H1 (cell line): ENCODE data around the gene GCSAM. TPM values are rescaled to one million over a fixed set of nuclear protein-coding genes. Genes with fewer than 3 reads are reported as not detected.

ENCODE experiments used
- CTCF ChIA-PET: fragments of 300-600 bp; sonication (Branson Sonifier 250); formaldehyde crosslinking; loops from one replicate; lab custom pipeline; 2021; ENCODE audit not compliant: partially characterized antibody; lab: Charles Lee
- POLR2A ChIA-PET: fragments of 300-600 bp; sonication (Branson Sonifier 250); formaldehyde crosslinking; loops from one replicate; lab custom pipeline; 2021; ENCODE audit warnings: inconsistent platforms; ENCODE audit not compliant: partially characterized antibody; lab: Charles Lee
- DNase-seq, 2 experiments: peaks; one replicate each; pipeline versions ENCODE4 v3.0.0 to v3.0.0-alpha.2; 2010 to 2022; ENCODE audit warnings: low spot score in 2 of 2, low read depth in 1 of 2, mixed read lengths in 1 of 2
- FAIRE-seq: peaks from 2 replicates; lab custom pipeline; 2011; peaks lifted over from hg19 to GRCh38; lab: Jason Lieb, UNC
- H2AFZ ChIP-seq: 2 replicates; pipeline ENCODE4 v1.8.1; 2012; ENCODE audit warnings: low read length, inconsistent platforms
- H2AK5ac ChIP-seq: 2 replicates; pipeline ENCODE4 v1.6.1; 2013; ENCODE audit warnings: low read depth, low read length
- H2BK120ac ChIP-seq: replicated peaks from 2 replicates; pipeline ENCODE3; 2013; ENCODE audit warnings: low read depth, low read length, inconsistent platforms
- H2BK12ac ChIP-seq: 2 replicates; pipeline ENCODE4 v1.6.1; 2013; ENCODE audit warnings: low read depth, low read length
- H2BK15ac ChIP-seq: 2 replicates; pipeline ENCODE4 v1.6.1; 2013; ENCODE audit warnings: low read length
- H2BK20ac ChIP-seq: 2 replicates; pipeline ENCODE4 v1.6.1; 2013; ENCODE audit warnings: low read length
- H2BK5ac ChIP-seq: 2 replicates; pipeline ENCODE4 v1.6.1; 2013; ENCODE audit warnings: low read depth, low read length
- H3K14ac ChIP-seq: 2 replicates; pipeline ENCODE4 v1.6.1; 2013; ENCODE audit warnings: inconsistent platforms; ENCODE audit not compliant: insufficient read length
- H3K18ac ChIP-seq: 2 replicates; pipeline ENCODE4 v1.6.1; 2013; ENCODE audit warnings: low read length; ENCODE audit errors: extremely low read depth
- H3K23ac ChIP-seq: 2 replicates; pipeline ENCODE4 v1.6.1; 2013; ENCODE audit warnings: inconsistent platforms; ENCODE audit not compliant: insufficient read length
- H3K23me2 ChIP-seq: 2 replicates; pipeline ENCODE4 v1.6.1; 2013; ENCODE audit warnings: low read depth, low read length
- H3K27ac ChIP-seq: 2 replicates; pipeline ENCODE4 v1.6.1; 2011; ENCODE audit warnings: low read depth, low read length, inconsistent platforms
- H3K27me3 ChIP-seq, 4 experiments: replicated peaks in 1 of 4; 1 replicate in 1 of 4; 2 replicates in 3 of 4; pipeline versions ENCODE4 v1.6.1 to v1.8.1; 2011 to 2013; ENCODE audit warnings: low read length in 3 of 4, mild to moderate bottlenecking in 3 of 4, inconsistent platforms in 2 of 4, mixed read lengths in 2 of 4, moderate library complexity in 1 of 4; ENCODE audit not compliant: control insufficient read depth in 3 of 4, insufficient read depth in 3 of 4; ENCODE audit errors: extremely low read depth in 1 of 4
- H3K36me3 ChIP-seq, 4 experiments: 2 replicates each; pipeline versions ENCODE4 v1.6.1 to v1.8.1; 2011 to 2013; ENCODE audit warnings: mild to moderate bottlenecking in 4 of 4, low read length in 3 of 4, moderate library complexity in 2 of 4, control low read depth in 1 of 4, inconsistent platforms in 1 of 4; ENCODE audit not compliant: insufficient read depth in 4 of 4, control insufficient read depth in 2 of 4
- H3K4ac ChIP-seq: replicated peaks from 2 replicates; pipeline ENCODE3; 2013; ENCODE audit warnings: low read length, low read depth, mixed read lengths, inconsistent platforms; ENCODE audit not compliant: insufficient read length
- H3K4me1 ChIP-seq, 4 experiments: replicated peaks in 1 of 4; 1 replicate in 1 of 4; 2 replicates in 3 of 4; pipeline versions ENCODE4 v1.6.1 to v1.8.1; 2011 to 2013; ENCODE audit warnings: low read length in 3 of 4, inconsistent platforms in 2 of 4, mixed read lengths in 1 of 4; ENCODE audit not compliant: insufficient read depth in 4 of 4, control insufficient read depth in 3 of 4
- H3K4me2 ChIP-seq, 2 experiments: 2 replicates each; pipeline versions ENCODE4 v1.6.1 to v1.8.1; 2011 to 2013; ENCODE audit warnings: low read depth in 2 of 2, low read length in 2 of 2, control low read depth in 1 of 2, inconsistent platforms in 1 of 2, mild to moderate bottlenecking in 1 of 2; ENCODE audit not compliant: insufficient read depth in 1 of 2
- H3K4me3 ChIP-seq, 4 experiments: fragments of 200-600, 300-600 bp in 1 of 4; sonication (generic), shearing (Covaris generic), sonication (Bioruptor Twin) in 1 of 4; 2 replicates each; pipeline versions ENCODE4 v1.5.1 to v1.8.1; 2011 to 2016; ENCODE audit warnings: low read length in 4 of 4, low read depth in 3 of 4, control low read depth in 2 of 4, inconsistent platforms in 2 of 4, mild to moderate bottlenecking in 2 of 4, mixed read lengths in 1 of 4, moderate library complexity in 1 of 4; ENCODE audit not compliant: insufficient read depth in 2 of 4; ENCODE audit errors: extremely low read depth in 1 of 4
- H3K56ac ChIP-seq: replicated peaks from 2 replicates; pipeline ENCODE3; 2013; ENCODE audit warnings: low read depth, mild to moderate bottlenecking, mixed read lengths, low read length, inconsistent platforms; ENCODE audit not compliant: insufficient read length
- H3K79me1 ChIP-seq: 2 replicates; pipeline ENCODE4 v1.6.1; 2013; ENCODE audit warnings: low read depth, low read length, control low read depth
- H3K79me2 ChIP-seq, 2 experiments: 2 replicates each; pipeline versions ENCODE4 v1.6.1 to v1.8.1; 2012 to 2013; ENCODE audit warnings: low read length in 2 of 2, mild to moderate bottlenecking in 2 of 2, inconsistent platforms in 1 of 2; ENCODE audit not compliant: insufficient read depth in 2 of 2, control insufficient read depth in 1 of 2
- H3K9ac ChIP-seq, 4 experiments: replicated peaks in 1 of 4; 1 replicate in 1 of 4; 2 replicates in 3 of 4; pipeline versions ENCODE4 v1.6.1 to v1.8.1; 2011 to 2013; ENCODE audit warnings: low read depth in 3 of 4, low read length in 3 of 4, control low read depth in 2 of 4, mild to moderate bottlenecking in 2 of 4, moderate library complexity in 2 of 4, inconsistent platforms in 1 of 4; ENCODE audit errors: extremely low read depth in 1 of 4
- H3K9me3 ChIP-seq, 2 experiments: 2 replicates each; pipeline versions ENCODE4 v1.6.1 to v1.8.1; 2012 to 2013; ENCODE audit warnings: mild to moderate bottlenecking in 2 of 2, moderate library complexity in 2 of 2, control low read depth in 1 of 2, inconsistent platforms in 1 of 2, low read depth in 1 of 2, low read length in 1 of 2, mixed read lengths in 1 of 2; ENCODE audit not compliant: insufficient read depth in 2 of 2
- H4K20me1 ChIP-seq, 2 experiments: replicated peaks in 1 of 2; 2 replicates each; pipeline versions ENCODE3 to v1.8.1; 2011 to 2013; ENCODE audit warnings: inconsistent platforms in 2 of 2, low read length in 2 of 2, mild to moderate bottlenecking in 1 of 2; ENCODE audit not compliant: insufficient read depth in 2 of 2, control insufficient read depth in 1 of 2
- H4K5ac ChIP-seq: 2 replicates; pipeline ENCODE4 v1.6.1; 2013; ENCODE audit warnings: low read length, low read depth, mixed read lengths, inconsistent platforms; ENCODE audit not compliant: insufficient read length
- H4K8ac ChIP-seq: 2 replicates; pipeline ENCODE4 v1.8.0; 2013; ENCODE audit warnings: mild to moderate bottlenecking, moderate library complexity, low read length, inconsistent platforms; ENCODE audit not compliant: insufficient read depth; ENCODE audit errors: extremely low read depth
- H4K91ac ChIP-seq: replicated peaks from 2 replicates; pipeline ENCODE3; 2013; ENCODE audit warnings: low read length, mixed read lengths, inconsistent platforms; ENCODE audit not compliant: insufficient read length
- BCL11A ChIP-seq, 2 experiments: IDR thresholded peaks; one replicate each; pipeline ENCODE4 v1.6.1; 2011; ENCODE audit warnings: low read depth in 2 of 2, low read length in 2 of 2, mild to moderate bottlenecking in 2 of 2
- CHD2 ChIP-seq: IDR thresholded peaks from 2 replicates; pipeline ENCODE4 v1.6.1; 2012; ENCODE audit warnings: low read length, improper control_type of control experiment
- CTCF ChIP-seq, 3 experiments: IDR thresholded peaks; 1 replicate in 2 of 3; 2 replicates in 1 of 3; pipeline versions ENCODE4 v1.5.1 to v1.6.1; 2011; ENCODE audit warnings: low read length in 3 of 3, mild to moderate bottlenecking in 3 of 3, inconsistent platforms in 2 of 3, low read depth in 1 of 3, moderate library complexity in 1 of 3; ENCODE audit not compliant: insufficient read depth in 1 of 3; ENCODE audit errors: control extremely low read depth in 1 of 3
- GTF2F1 ChIP-seq: IDR thresholded peaks from 2 replicates; pipeline ENCODE4 v1.6.1; 2012; ENCODE audit warnings: low read depth, low read length, improper control_type of control experiment, borderline replicate concordance
- HDAC6 ChIP-seq: IDR thresholded peaks from one replicate; pipeline ENCODE4 v1.7.1; 2012; ENCODE audit warnings: low read depth, mild to moderate bottlenecking, inconsistent platforms, low read length, moderate library complexity
- JUN ChIP-seq: IDR thresholded peaks from 2 replicates; pipeline ENCODE4 v1.6.1; 2011; ENCODE audit warnings: low read depth, mild to moderate bottlenecking, improper control_type of control experiment, low read length
- MAFK ChIP-seq: IDR thresholded peaks from 2 replicates; pipeline ENCODE4 v1.6.1; 2012; ENCODE audit warnings: low read depth, mild to moderate bottlenecking, improper control_type of control experiment, low read length
- SAP30 ChIP-seq: fragments of 300-600 bp; sonication (generic); IDR thresholded peaks from 2 replicates; pipeline ENCODE4 v1.7.1; 2012; ENCODE audit warnings: low read length, moderate library complexity, mild to moderate bottlenecking, inconsistent platforms; ENCODE audit not compliant: insufficient read depth, insufficient replicate concordance
- SIN3A ChIP-seq, 2 experiments: IDR thresholded peaks in 1 of 2; conservative IDR thresholded peaks in 1 of 2; 2 replicates each; pipeline ENCODE4 v1.6.1; 2011 to 2012; ENCODE audit warnings: low read length in 2 of 2, improper control_type of control experiment in 1 of 2, low read depth in 1 of 2, mild to moderate bottlenecking in 1 of 2
- SIX5 ChIP-seq: IDR thresholded peaks from 2 replicates; pipeline ENCODE4 v1.6.1; 2011; ENCODE audit warnings: mild to moderate bottlenecking, low read depth, low read length
- TEAD4 ChIP-seq: IDR thresholded peaks from 2 replicates; pipeline ENCODE4 v1.6.1; 2012; ENCODE audit warnings: low read depth, low read length, inconsistent platforms, mixed read lengths
- ZNF274 ChIP-seq: IDR thresholded peaks from 2 replicates; pipeline ENCODE4 v1.7.0; 2012; ENCODE audit warnings: low read length, borderline replicate concordance; ENCODE audit errors: extremely low read depth
- WGBS, 2 experiments: shearing (Covaris generic) in 1 of 2; methylation state at CpG; one replicate each; pipeline versions ENCODE4 v1.1.6 to v1.1.7; 2013 to 2015; ENCODE audit warnings: low lambda C conversion rate in 2 of 2, mixed read lengths in 2 of 2, inconsistent platforms in 1 of 2, low coverage in 1 of 2, missing lambda C conversion rate in 1 of 2; ENCODE audit not compliant: insufficient replicate concordance in 2 of 2, insufficient coverage in 1 of 2, insufficient read length in 1 of 2; ENCODE audit errors: extremely low coverage in 1 of 2, missing lambda C conversion rate in 1 of 2; 5-methylcytosine and 5-hydroxymethylcytosine counted together
- polyA plus RNA-seq, 7 experiments: library from polyadenylated mRNA; depleted of rRNA in 3 of 7; stranded (reverse) in 5 of 7; unstranded in 2 of 7; fragments of >200 nt in 5 of 7; fragments of 200-250 nt in 2 of 7; gene quantifications; 1 replicate in 5 of 7; 2 replicates in 1 of 7; 4 replicates in 1 of 7; pipeline versions ENCODE4 v1.2.1 to v1.2.3, GENCODE V29; 2011 to 2013; ENCODE audit warnings: missing spikeins in 2 of 7, mixed read lengths in 2 of 7
- total RNA-seq: library from RNA; stranded (reverse); fragmentation: NEBNext Ultra II Directional; extraction: Animal tissue kit (Norgen Biotek cat#: 25700); gene quantifications from 2 replicates; pipeline ENCODE4 v1.2.1, GENCODE V29; 2021

The GCSAM gene
- total and polyA plus RNA-seq, 2 of the 8 experiments (the other 6 are each of a cell fraction or from before 2014, with no cell fraction given), result not detected

GRCh38 chr3:112095731-112096130 is 37.3 kb downstream of the GCSAM start:
- Histone ChIP-seq H3K79me1 (no peaks in the 10 kb centered on the region; the same call in 1 of the 2 replicates), H2BK20ac (no peak overlapping the region), H3K27ac (no peak overlapping the region), H2BK12ac (no peak overlapping the region), H2AFZ (no peak overlapping the region), H3K56ac (no peak overlapping the region), H2BK15ac (no peak overlapping the region), H4K91ac (no peak overlapping the region), H3K23ac (no peak overlapping the region), H3K18ac (no peak overlapping the region), H2AK5ac (no peak overlapping the region), H2BK120ac (no peak overlapping the region), H3K27me3 (no peaks in the 10 kb centered on the region), H3K4ac (no peak overlapping the region), H3K9ac (no peak overlapping the region), H4K8ac (no peak overlapping the region), H3K4me3 (no peak overlapping the region), H3K4me2 (no peak overlapping the region), H3K14ac (no peak overlapping the region), H4K5ac (no peak overlapping the region), H2BK5ac (no peak overlapping the region), H3K36me3 (peaks cover 0 to 6% (median 1%) of the 10 kb centered on the region in 4 experiments; a peak in 2 of 8 replicates), H3K23me2 (no peaks in the 10 kb centered on the region), H3K79me2 (no peaks in the 10 kb centered on the region), H3K4me1 (peaks cover 2 to 10% (median 5%) of the 10 kb centered on the region in 4 experiments; a peak in 5 of 7 replicates), H4K20me1 (no peaks in the 10 kb centered on the region), H3K9me3 (no peaks in the 10 kb centered on the region)
- CTCF ChIA-PET, result interaction anchor here (0.7 to 2.1 kb wide), 2 partner anchors 16 to 437 kb away, joined by 3 to 6 read pairs; no protein-coding TSS in a partner anchor
- no peak for DNase-seq
- FAIRE-seq, result no peak
- POLR2A ChIA-PET, result no interaction called here
- 27% methylated on average over 2 of the region's 2 CpGs; no CpG with 5 or more reads in 1 of the 2 experiments for WGBS, 2 experiments
- no peak for TF ChIP-seq CTCF (IDR thresholded peaks at IDR 0.05; ENCODE audit: control extremely low read depth in 1 of 3, insufficient read depth in 1 of 3, low read depth in 1 of 3, low read length in 3 of 3)
- TF ChIP-seq SIN3A (conservative IDR thresholded peaks at IDR 0.05 in 1 of 2, IDR thresholded peaks at IDR 0.05 in 1 of 2; ENCODE audit: low read depth in 1 of 2, low read length in 2 of 2), result no peak
- no peak for TF ChIP-seq TEAD4
- no peak for TF ChIP-seq MAFK
- TF ChIP-seq SAP30, result no peak
- no peak for TF ChIP-seq CHD2
- no peak for TF ChIP-seq HDAC6
- TF ChIP-seq JUN, result no peak
- no peak for TF ChIP-seq GTF2F1
- no peak for TF ChIP-seq ZNF274
- TF ChIP-seq BCL11A (IDR thresholded peaks at IDR 0.05; ENCODE audit: low read depth in 2 of 2, low read length in 2 of 2), result no peak
- no peak for TF ChIP-seq SIX5
